Astrocyte of the spinal cord (primary cell): ENCODE data around the gene WNK2.

Experiments used
- DNase-seq: peaks from one replicate; pipeline ENCODE4 v3.0.0; 2011; ENCODE audit warnings: low read depth, low spot score
- H3K4me3 ChIP-seq: 2 replicates; pipeline ENCODE4 v1.5.1; 2011; ENCODE audit warnings: low read depth, mild to moderate bottlenecking, low read length, moderate library complexity
- CTCF ChIP-seq: IDR thresholded peaks from 2 replicates; pipeline ENCODE4 v1.5.1; 2012; ENCODE audit warnings: low read depth, mild to moderate bottlenecking, low read length, inconsistent platforms
- in situ Hi-C: cut with HindIII; loops from 2 replicates; pipeline ENCODE4 v1.10.0; 2017; ENCODE audit warnings: low sequenced_read_pairs

Gene WNK2

GRCh38 chr9:93230185-93230584, 46.2 kb downstream of the WNK2 start:
- TF ChIP-seq CTCF, result no peak
- H3K4me3 ChIP-seq, result no peak overlapping the region
- no peak for DNase-seq
- in situ Hi-C loops, result no loop called here

- TF ChIP-seq CTCF, result no peak
- in situ Hi-C loops, result no loop called here
- no peak for DNase-seq
- no peak overlapping the region for H3K4me3 ChIP-seq
Observed at GRCh38 chr9:93230601-93231000, 46.7 kb downstream of the WNK2 start.

GRCh38 chr9:93231121-93231694, 47.3 kb downstream of the WNK2 start:
- H3K4me3 ChIP-seq, result no peak overlapping the region
- in situ Hi-C loops, result no loop called here
- no peak for DNase-seq
- no peak for TF ChIP-seq CTCF

- no peak overlapping the region for H3K4me3 ChIP-seq
- no peak for DNase-seq
- TF ChIP-seq CTCF, result no peak
- in situ Hi-C loops, result no loop called here
Observed at GRCh38 chr9:93231716-93232115, 47.8 kb downstream of the WNK2 start.

GRCh38 chr9:93232388-93232960, 48.5 kb downstream of the WNK2 start:
- no peak for TF ChIP-seq CTCF
- in situ Hi-C loops, result no loop called here
- no peak for DNase-seq
- no peak overlapping the region for H3K4me3 ChIP-seq

GRCh38 chr9:93233033-93233432, 49.1 kb downstream of the WNK2 start:
- H3K4me3 ChIP-seq, result no peak overlapping the region
- no peak for TF ChIP-seq CTCF
- in situ Hi-C loops, result no loop called here
- DNase-seq, result no peak
